Prostate gland (tissue), 2 donors: Measurements from ENCODE around the gene GSC. TPM values are rescaled to one million over a fixed set of nuclear protein-coding genes. Genes with fewer than 3 reads are reported as not detected.

Experiments used
- DNase-seq: peaks from one replicate; pipeline ENCODE4 v3.0.0-alpha.2; 2019; ENCODE audit warnings: low spot score
- H3K27ac ChIP-seq, 2 donors: fragments of 200-600 bp; sonication (generic); 2 replicates each; pipeline ENCODE4 v1.5.1; 2017 to 2019
- H3K27me3 ChIP-seq: fragments of 200-600 bp; sonication (generic); replicated peaks from 2 replicates; pipeline ENCODE4 v1.5.1; 2019; ENCODE audit not compliant: insufficient read depth
- H3K36me3 ChIP-seq, 2 donors: fragments of 200-600 bp; sonication (generic); 1 replicate in 1 of 2; 2 replicates in 1 of 2; pipeline versions ENCODE4 v1.5.1 to v1.8.1; 2017 to 2019
- H3K4me1 ChIP-seq: fragments of 200-600 bp; sonication (generic); replicated peaks from 2 replicates; pipeline ENCODE4 v1.5.1; 2019
- H3K4me3 ChIP-seq, 2 donors: fragments of 200-600 bp; sonication (generic); 2 replicates each; pipeline ENCODE4 v1.5.1; 2017 to 2019
- H3K9me3 ChIP-seq: fragments of 200-600 bp; sonication (generic); 2 replicates; pipeline ENCODE4 v1.5.1; 2017
- POLR2A ChIP-seq: fragments of 450-650 bp; IDR thresholded peaks from one replicate; pipeline ENCODE4 v1.6.1; 2016; ENCODE audit warnings: antibody characterized with exemption, mild to moderate bottlenecking
- POLR2AphosphoS5 ChIP-seq: sonication (generic); formaldehyde crosslinking; IDR thresholded peaks from one replicate; pipeline ENCODE4 v1.6.1; 2017; ENCODE audit warnings: antibody characterized with exemption
- WGBS: methylation state at CpG from one replicate; pipeline ENCODE4 v1.1.5; 2018; 5-methylcytosine and 5-hydroxymethylcytosine counted together
- intact Hi-C: fragments of 100-400 bp; cut with DNase I; formaldehyde crosslinking; loops from one replicate; pipeline ENCODE4 v1.14.2; 2022
- total RNA-seq, 2 donors: library from RNA; depleted of rRNA; stranded (reverse); fragments of >200 nt; gene quantifications; one replicate each; pipeline ENCODE4 v1.1.0, GENCODE V29; 2016
- TF ChIP-seq, protein P1 (sequence below), 4 experiments: fragments of 200-600 bp in 2 of 4; fragments of 450-650 bp in 2 of 4; sonication (generic) in 2 of 4; IDR thresholded peaks; 1 replicate in 3 of 4; 2 replicates in 1 of 4; pipeline ENCODE4 v1.5.1; 2016 to 2019; ENCODE audit warnings: antibody characterized with exemption in 4 of 4, mild to moderate bottlenecking in 2 of 4, moderate library complexity in 2 of 4

GSC gene
- total RNA-seq, 2 donors from 2014 or later, result 2.7 to 3.6 TPM

DNA sequence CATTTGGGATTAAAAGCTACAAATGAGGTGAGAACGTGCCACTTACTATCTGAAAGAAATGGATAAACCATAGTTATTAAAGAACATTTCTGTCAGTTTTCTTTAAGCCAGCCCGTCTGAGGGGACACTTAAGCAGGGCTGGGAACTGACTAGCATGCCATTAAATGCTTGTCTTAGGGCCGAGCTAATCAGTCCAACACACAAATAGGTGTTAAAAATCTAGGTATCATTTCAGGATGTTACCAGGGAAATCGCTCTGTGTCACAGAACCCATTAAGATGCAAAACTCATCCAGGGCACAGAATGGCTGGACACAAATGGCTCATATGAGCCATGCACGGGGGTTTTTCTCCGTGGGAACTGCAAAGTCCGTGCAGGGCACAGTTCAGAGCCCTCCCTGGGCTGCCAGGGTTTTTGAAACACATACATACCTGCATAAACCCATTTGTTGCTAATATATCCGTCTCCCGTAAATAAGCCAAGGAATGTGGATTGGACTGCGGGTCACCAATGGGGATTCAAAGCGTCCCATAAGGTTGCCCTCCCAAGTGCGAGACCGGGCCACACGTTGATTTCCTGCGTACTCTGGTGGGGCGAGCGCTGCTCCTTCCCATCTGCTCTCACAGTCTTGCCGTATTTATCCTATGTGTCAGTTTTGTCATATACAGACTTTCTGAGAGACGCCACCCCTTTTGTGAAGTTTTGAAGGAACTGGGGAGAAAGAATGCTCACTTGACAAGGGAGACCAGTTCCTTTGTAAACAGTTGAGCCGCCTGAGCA is 5.4 kb upstream of the GSC start:
- no peaks in the 10 kb centered on the region for H3K36me3 ChIP-seq
- no peak for DNase-seq
- intact Hi-C loops, result no loop called here
- H3K4me3 ChIP-seq, result no peak overlapping the region
- 23% methylated on average over 20 of the region's 20 CpGs for WGBS
- no peaks in the 10 kb centered on the region for H3K4me1 ChIP-seq
- peaks cover 45% of the 10 kb centered on the region for H3K27me3 ChIP-seq
- H3K9me3 ChIP-seq, result no peaks in the 10 kb centered on the region
- TF ChIP-seq POLR2A (no peak), POLR2AphosphoS5 (no peak)
- TF ChIP-seq, protein P1, sequence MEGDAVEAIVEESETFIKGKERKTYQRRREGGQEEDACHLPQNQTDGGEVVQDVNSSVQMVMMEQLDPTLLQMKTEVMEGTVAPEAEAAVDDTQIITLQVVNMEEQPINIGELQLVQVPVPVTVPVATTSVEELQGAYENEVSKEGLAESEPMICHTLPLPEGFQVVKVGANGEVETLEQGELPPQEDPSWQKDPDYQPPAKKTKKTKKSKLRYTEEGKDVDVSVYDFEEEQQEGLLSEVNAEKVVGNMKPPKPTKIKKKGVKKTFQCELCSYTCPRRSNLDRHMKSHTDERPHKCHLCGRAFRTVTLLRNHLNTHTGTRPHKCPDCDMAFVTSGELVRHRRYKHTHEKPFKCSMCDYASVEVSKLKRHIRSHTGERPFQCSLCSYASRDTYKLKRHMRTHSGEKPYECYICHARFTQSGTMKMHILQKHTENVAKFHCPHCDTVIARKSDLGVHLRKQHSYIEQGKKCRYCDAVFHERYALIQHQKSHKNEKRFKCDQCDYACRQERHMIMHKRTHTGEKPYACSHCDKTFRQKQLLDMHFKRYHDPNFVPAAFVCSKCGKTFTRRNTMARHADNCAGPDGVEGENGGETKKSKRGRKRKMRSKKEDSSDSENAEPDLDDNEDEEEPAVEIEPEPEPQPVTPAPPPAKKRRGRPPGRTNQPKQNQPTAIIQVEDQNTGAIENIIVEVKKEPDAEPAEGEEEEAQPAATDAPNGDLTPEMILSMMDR (IDR thresholded peaks at IDR 0.05), result no peak
- H3K27ac ChIP-seq, result no peak overlapping the region

DNA sequence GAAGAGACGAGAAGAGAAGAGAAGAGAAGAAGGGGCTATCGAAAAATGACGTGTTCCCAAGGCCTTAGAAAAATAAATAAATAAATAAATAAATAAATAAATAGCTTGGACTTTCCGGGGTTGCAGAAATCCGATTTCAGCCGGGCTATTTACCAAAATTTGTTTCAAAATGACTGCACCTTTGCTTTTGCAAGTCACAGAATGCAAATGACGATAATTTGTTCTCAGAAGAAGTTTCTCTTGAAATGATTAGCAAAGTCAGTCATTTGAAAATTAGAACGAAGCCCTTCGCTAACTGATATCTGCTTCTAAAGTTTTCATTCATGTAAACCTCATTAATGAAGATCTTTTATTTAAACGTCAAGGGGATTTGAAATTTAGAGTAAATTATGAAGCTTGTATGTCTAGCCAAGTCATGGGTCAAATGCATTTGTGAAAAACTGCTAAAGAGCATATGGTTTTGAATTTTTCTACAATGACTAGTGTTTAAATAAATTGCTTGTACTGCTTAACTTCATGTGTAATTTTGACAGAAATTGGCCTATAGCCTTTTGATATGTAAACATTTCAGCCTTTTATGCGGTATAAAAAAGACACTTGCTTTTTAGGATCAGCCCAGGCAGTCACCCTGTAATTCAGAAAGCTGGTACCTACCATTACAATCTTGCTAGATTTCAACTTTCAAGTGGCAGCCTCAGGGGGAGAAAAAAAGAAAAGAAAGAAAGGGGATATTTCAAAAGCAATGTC is 4.6 kb upstream of the GSC start:
- Histone ChIP-seq H3K36me3 (no peaks in the 10 kb centered on the region), H3K4me3 (no peak overlapping the region), H3K4me1 (no peaks in the 10 kb centered on the region), H3K27ac (no peak overlapping the region), H3K27me3 (peaks cover 47% of the 10 kb centered on the region), H3K9me3 (no peaks in the 10 kb centered on the region)
- DNase-seq, result no peak
- TF ChIP-seq POLR2A (no peak), POLR2AphosphoS5 (no peak)
- TF ChIP-seq, protein P1 (IDR thresholded peaks at IDR 0.05), result no peak
- WGBS, result 17% methylated on average over 11 of the region's 11 CpGs
- intact Hi-C loops, result no loop called here

GRCh38 chr14:94773655-94774343 is 3.9 kb upstream of the GSC start:
- TF ChIP-seq POLR2AphosphoS5, result no peak
- TF ChIP-seq, protein P1 (IDR thresholded peaks at IDR 0.05), result no peak
- DNase-seq, result no peak
- no peaks in the 10 kb centered on the region for H3K9me3 ChIP-seq
- WGBS, result 18% methylated on average over 36 of the region's 36 CpGs
- no peaks in the 10 kb centered on the region for H3K36me3 ChIP-seq
- H3K27ac ChIP-seq, result no peak overlapping the region
- H3K27me3 ChIP-seq, result peaks cover 51% of the 10 kb centered on the region
- H3K4me3 ChIP-seq, result no peak overlapping the region
- intact Hi-C loops, result no loop called here
- H3K4me1 ChIP-seq, result no peaks in the 10 kb centered on the region

DNA sequence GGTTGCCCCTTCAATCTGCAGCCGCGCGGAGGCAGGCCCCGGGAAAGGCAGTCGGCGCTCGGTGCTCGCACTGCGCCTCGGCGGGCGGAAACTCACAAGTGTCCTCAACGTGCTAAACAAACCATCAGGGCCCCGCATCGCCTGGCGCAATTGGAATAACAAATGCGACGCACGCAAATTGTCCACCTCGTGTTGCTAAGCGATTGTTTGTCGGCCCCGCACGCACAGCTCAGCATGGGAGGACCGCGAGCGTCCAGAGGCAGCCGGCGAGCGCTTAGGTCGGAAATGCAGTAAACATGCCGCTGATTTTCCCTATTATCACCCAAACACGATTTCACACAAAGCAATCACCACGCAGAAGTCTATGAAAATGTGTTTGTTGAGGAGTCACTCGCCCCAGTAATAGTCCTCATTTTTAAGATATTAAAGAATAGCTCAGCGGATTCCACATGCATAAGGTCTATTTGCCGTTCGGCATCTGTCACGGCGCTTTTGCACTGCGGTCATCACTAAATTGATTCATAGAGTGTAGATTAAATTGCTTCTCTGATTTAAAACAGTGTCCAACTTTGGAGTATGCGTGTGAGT is 3.2 kb upstream of the GSC start:
- H3K4me3 ChIP-seq, result no peak overlapping the region
- TF ChIP-seq POLR2AphosphoS5, result no peak
- TF ChIP-seq POLR2A, result no peak
- TF ChIP-seq, protein P1 (IDR thresholded peaks at IDR 0.05), result no peak
- H3K4me1 ChIP-seq, result no peaks in the 10 kb centered on the region
- intact Hi-C loops, result no loop called here
- 14% methylated on average over 42 of the region's 42 CpGs for WGBS
- peaks cover 52% of the 10 kb centered on the region for H3K27me3 ChIP-seq
- no peaks in the 10 kb centered on the region for H3K9me3 ChIP-seq
- H3K27ac ChIP-seq, result no peak overlapping the region
- H3K36me3 ChIP-seq, result no peaks in the 10 kb centered on the region
- DNase-seq, result no peak
